Stimulated activated CD4-positive, alpha-beta T cell treated with anti-CD3 and anti-CD28 coated beads, Interleukin-4, amount 100 ng/mL, for 48 hours (primary cell): ENCODE data around the gene RPEL1.
"Not testable (repeated sequence)": the region's sequence is repeated elsewhere in the genome, so short reads cannot be mapped to it uniquely, and the experiment has no call there.

Experiments
- DNase-seq, 2 donors: peaks; one replicate each; pipeline ENCODE4 v3.0.0-alpha.2; 2020; ENCODE audit warnings: low read depth in 2 of 2

RPEL1 gene

DNA sequence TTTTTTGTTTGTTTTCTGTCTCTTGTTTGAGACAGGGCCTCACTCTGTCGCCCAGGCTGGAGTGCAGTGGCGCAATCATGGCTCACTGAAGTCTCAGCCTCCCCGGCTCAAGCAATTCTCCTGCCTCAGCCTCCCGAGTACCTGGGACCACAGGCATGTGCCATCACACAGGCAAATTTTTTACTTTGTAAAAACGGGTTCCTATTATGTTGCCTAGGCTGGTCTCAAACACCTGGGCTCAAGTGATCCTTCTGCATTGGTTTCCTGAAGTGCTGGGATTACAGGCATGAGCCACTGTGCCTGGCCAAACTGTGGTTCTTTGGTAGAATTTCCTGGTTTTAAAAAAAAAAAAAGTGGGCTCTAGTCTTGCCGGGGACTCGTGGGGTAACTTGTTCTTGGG lies at the start of gene RPEL1:
RPEL1 (plus strand) TSS at position 301 of the 400 bp plus-strand sequence. CDS start 110 bp downstream, outside the sequence.
- not testable (repeated sequence) for DNase-seq

DNA sequence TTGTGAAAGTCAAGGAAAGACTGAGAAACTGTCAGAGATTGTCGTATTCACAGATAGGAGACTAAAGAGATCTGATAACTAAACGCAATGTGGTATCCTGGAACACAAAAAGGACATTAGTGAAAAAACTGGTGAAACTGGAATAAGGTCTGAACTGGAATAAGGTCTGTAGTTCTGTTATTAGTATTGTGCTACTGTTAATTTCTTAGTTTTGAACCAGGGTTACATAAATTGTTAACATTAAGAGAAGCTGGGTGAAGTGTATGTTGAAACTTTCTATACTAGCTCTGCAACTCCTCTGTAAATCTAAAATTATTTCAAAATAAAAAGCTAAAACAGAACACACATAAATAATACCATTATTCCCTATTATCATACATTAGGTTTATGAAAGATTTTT lies 49.2 kb upstream of the RPEL1 start:
- no peak for DNase-seq

DNA sequence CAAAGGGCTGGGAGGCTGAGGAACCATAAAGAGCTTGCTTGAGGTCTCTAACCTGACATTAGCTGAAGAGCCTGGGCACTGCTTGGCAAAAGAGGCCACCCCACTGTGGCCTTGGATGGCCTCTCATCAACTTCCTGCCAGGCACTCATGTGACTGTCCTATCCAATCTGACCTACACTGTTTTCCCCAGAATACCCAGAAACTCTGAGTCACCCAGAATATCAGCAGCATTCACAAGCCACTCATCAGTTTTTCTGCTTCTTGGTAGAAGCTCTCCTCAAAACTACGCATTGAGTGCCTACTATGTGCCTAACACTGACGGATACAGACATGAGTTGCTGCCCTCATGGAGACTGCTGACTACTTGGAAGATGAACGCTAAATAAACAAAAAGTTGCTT lies 48.5 kb upstream of the RPEL1 start:
- DNase-seq = peak in 1 of 2 donors; percentile 8

DNA sequence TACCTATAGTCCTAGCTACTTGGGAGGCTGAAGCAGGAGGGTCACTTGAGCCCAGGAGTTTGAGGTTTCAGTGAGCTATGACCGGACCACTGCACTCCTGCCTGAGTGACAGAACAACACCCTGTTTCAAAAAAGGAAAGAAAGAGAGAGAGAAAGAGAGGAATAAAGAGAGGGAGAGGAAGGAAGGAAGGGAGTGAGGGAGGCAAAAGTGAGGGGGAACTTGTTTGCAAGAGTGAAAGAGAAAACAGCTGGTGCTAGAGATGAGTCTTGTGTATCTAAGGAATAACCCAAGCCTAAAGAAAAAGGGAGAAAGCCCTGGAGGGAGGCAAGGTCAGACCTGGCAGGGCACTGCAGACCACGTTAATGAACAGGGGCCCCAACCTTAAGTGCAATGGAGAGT lies 47.8 kb upstream of the RPEL1 start:
- DNase-seq = no peak

DNA sequence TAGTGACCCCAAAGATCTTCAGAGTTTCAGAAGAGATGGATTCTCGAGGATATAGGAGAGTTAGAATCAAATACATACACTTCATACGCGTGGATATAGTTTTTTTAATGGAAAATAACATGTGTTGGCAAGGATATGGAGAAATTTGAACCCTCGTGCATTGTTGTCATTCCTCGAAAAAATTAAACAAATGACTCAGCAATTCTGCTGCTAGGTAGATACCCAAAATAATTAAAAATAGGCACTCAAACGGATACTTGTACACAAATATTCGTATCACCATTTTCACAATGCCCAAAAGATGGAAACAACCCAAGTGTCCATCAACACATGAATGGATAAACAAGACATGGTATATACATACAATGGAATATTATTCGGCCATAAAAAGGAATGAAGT lies 47.0 kb upstream of the RPEL1 start:
- no peak for DNase-seq

DNA sequence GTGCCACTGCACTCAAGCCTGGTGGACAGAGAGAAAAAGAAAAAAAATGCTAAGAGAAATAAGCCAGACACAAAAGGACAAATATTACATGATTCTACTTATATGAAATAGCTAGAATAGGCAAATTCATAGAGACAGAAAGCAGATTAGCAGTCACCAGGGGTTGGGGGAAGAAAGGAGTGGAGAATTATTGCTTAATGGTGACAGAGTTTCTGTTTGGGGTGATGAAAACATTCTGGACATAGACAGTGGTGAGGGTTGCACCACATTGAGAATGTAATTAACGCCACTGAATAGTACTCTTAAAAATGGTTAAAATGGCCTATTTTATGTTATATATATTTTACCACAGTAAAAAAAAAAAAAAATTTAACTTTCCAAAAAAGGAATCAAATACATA lies 46.2 kb upstream of the RPEL1 start:
- DNase-seq = no peak

DNA sequence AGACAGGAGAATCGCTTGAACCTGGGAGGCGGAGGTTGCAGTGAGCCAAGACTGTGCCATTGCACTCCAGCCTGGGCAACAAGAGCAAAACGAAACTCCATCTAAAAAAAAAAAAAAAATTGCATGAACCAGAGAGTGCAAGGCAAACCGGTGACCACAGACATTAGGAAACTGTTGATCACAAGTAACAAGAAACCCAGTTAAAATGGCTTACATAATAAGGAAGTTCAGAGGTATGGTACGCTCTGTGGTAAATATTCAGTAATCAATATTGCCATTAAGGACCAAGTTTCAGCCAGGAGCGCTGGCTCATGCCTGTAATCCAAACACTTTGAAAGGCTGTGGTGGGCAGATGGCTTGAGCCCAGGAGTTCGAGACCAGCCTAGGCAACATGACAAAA lies 43.4 kb upstream of the RPEL1 start:
- no peak for DNase-seq

DNA sequence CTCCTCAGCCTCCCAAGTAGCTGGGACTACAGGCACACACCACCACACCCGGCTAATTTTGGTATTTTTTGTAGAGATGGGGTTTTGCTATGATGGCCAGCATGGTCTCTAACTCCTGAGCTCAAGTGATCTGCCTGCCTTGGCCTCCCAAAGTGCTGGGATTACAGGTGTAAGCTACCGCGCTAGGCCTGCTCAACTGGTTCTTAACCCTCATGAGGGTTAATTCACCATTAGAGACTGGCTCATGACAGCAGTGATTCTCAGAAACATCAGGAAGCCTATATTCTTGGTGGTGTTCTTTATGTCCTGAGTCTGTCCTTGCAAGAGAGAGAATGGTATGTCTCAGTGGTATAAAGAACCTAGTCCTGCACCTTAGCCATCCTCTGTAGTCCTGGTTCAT lies 42.2 kb upstream of the RPEL1 start:
- DNase-seq = no peak

DNA sequence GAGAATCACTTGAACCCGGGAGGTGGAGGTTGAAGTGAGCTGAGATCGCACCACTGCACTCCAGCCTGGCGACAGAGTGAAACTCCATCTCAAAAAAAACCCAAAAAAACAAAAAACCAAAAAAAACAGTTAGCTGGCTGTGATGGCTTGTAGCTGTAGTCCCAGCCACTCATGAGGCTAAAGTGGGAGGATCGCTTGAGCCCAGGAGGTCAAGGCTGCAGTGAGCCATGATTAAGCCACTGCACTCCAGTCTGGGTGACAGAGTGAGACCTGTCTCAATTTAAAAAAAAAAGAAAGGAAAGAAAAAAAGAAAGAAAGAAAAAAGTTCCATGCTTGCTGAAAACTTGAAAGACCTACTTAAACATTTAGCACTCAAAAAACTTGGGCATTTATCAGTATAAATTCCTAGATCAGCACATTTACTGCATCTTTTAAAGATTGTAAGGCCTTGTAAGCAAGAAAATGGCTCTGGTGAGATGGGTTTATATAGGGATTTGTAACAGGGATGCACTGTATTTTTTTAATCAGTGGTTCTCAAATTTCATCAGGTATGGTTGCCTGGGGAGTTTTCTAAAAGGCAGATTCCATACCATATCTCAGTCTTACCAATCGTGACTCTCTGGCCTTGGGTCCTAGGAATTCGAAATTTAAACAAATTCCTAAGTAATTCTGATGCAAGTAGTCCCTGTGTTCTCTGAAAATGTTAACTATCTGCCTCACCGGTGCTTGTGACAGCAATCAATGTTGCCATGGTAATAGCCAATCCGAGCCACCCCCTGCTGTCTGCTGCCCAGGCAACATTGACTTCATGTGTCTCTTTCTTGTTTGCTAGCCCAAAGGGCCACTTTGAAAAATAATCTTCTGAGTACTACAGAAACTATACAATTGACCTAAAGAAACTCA lies 41.1 kb upstream of the RPEL1 start:
- no peak for DNase-seq

DNA sequence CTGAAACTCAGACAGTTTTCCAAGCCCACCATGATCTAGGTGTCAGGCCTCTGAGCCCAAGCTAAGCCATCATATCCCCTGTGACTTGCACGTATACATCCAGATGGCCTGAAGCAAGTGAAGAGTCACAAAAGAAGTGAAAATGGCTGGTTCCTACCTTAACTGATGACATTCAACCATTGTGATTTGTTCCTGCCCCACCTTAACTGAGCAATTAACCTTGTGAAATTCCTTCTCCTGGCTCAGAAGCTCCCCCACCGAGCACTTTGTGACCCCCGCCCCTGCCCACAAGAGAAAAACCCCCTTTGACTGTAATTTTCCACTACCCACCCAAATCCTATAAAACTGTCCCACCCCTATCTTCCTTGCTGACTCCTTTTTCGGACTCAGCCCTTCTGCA lies 40.3 kb upstream of the RPEL1 start:
- DNase-seq = not testable (repeated sequence)

DNA sequence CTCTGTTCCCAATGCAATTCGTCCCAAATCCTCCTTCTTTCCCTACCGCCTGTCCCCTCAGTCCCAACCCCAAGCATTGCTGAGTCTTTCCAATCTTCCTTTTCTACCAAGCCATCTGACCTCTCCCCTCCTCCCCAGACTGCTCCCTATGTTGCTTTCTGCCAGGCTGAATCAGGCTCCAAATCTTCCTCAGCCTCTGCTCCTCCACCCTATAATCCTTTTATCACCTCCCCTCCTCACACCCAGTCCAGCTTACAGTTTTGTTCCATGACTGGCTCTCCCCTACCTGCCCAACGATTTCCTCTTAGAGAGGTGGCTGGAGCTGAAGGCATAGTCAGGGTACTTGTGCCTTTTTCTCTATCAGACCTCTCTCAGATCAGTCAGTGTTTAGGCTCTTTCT lies 39.0 kb upstream of the RPEL1 start:
- DNase-seq = not testable (repeated sequence)

DNA sequence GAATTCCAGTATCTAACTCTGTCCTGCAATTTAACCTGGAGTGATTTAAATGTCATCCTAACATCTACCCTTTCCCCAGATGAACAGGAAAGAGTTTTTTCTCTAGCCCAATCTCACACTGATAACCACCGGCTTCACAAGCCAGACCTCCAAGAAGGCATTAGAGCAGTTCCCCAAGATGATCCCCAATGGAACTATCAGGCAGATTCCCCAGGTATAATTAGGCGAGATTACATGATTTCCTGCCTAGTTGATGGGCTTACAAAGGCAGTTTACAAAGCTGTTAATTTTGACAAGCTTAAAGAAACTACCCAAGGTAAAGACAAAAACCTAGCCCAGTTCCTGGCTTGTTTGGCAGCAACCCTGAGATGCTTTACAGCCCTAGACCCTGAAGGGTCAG lies 38.5 kb upstream of the RPEL1 start:
- no peak for DNase-seq

DNA sequence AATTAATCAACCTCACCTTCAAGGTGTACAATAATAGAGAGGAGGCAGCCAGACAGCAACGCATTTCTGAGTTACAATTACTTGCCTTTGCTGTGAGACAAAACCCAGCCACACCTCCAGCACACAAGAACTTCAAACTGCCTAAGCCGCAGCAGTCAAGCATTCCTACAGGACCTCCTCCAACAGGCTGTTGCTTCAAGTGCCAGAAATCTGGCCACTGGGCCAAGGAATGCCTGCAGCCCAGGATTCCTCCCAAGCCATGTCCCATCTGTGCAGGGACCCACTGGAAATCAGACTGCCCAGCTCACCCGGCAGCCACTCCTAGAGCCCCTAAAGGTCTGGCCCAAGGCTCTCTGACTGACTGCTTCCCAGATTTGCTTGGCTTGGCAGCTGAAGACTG lies 38.0 kb upstream of the RPEL1 start:
- not testable (repeated sequence) for DNase-seq

DNA sequence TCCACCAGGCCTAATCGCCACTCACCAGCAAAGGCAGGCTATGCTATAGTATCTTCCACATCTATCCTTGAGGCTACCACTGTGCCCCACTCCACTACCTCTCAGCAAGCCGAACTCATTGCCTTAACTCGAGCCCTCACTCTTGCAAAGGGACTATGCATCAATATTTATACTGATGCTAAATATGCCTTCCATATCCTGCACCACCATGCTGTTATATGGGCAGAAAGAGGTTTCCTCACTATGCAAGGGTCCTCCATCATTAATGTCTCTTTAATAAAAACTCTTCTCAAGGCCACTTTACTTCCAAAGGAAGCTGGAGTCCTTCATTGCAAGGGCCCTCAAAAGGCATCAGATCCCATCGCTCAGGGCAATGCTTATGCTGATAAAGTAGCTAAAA lies 35.4 kb upstream of the RPEL1 start:
- not testable (repeated sequence) for DNase-seq

DNA sequence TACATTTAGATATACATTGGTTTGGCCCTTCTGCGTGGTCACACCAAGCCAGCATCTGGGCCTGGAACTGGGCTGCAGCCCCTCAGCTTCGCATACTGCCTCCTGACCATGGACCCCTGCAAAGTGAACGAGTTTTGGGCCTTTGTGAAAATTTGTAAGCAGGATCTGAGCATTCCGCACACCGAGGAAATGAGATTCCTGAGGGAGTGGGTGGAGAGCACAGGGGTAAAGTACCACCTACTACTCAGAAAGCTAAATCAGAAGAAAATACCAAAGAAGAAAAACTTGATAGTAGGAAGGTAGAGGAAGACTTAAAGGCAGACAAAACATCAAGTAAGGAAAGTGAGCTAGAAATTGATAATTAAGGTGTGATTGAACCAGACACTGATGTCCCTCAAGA lies 30.1 kb upstream of the RPEL1 start:
- DNase-seq = no peak

DNA sequence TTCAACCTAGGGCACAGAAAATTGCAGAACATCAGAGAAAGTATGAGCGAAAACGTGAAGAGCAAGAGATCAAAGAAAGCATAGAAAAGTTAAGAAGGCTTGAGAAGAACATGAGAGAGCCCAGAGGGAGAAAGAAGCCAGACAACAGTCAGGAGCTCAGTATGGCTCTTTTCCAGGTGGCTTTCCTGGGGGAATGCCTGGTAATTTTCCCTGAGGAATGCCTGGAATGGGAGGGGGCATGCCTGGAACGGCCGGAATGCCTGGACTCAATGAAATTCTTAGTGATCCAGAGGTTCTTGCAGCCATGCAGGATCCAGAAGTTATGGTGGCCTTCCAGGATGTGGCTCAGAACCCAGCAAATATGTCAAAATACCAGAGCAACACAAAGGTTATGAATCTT lies 29.3 kb upstream of the RPEL1 start:
- not testable (repeated sequence) for DNase-seq

DNA sequence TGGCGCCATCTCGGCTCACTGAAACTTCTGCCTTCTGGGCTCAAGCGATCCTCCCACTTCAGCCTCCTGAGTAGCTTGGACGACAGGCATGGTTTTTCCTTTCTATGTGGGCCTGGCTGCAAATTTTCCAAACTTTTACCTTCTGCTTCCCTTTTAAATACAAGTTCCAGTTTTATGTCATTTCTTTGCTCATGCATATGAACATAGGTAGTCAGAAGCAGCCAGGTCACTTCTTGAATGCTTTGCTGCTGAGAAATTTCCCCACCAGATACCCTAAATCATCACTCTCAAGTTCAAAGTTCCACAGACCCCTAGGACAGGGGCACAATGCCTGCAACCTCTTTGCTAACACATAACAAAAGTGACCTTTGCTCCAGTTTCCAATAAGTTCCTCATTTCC lies 21.6 kb upstream of the RPEL1 start:
- DNase-seq = no peak

DNA sequence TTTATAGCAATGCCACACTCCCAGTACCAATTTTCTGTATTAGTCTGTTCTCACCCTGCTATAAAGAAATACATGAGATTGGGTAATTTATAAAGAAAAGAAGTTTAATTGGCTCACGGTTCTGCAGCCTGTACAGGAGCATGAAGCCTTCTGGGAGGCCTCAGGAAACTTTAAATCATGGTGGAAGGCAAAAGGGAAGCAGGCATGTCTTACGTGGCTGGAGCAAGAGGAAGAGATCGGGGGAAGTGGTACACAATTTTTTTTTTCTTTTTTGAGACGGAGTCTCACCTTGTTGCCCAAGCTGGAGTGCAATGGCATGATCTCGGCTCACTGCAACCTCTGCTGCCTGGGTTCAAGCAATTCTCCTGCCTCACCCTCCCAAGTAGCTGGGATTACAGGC lies 21.0 kb upstream of the RPEL1 start:
- DNase-seq = not testable (repeated sequence)

DNA sequence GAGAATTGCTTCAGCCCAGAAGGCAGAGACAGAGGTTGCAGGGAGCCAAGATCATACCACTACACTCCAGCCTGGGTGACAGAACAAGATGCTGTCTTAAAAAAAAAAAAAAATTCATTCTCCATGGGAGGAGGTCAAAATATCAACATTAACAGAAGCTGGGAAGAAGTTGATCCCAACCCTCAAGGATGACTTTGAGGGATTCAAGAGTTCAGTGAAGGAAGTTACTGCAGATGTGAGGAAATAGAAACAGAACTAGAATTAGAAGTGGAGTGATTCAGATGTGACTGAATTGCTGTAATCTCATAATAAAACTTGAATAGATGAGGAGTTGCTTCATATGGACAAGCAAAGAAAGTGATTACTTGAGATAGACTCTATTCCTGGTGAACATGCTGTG lies 19.7 kb upstream of the RPEL1 start:
- no peak for DNase-seq

DNA sequence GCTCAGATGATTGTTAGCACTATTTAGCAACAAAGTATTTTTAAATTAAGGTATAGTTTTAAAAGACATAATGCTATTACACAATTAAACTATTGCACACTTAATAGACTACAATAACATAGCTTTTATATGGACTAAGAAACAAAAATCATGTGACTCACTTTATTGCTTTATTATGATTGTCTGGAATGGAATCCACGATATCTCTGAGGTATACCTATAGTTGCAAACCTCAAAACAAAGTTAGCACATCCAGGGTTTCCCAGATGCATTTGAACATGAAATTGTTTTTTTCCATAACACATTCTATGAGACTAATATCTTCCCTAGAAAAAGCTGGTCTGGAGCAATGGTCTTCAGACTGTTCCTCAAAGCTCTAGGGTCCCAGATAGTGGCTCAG lies 18.3 kb upstream of the RPEL1 start:
- DNase-seq = no peak

DNA sequence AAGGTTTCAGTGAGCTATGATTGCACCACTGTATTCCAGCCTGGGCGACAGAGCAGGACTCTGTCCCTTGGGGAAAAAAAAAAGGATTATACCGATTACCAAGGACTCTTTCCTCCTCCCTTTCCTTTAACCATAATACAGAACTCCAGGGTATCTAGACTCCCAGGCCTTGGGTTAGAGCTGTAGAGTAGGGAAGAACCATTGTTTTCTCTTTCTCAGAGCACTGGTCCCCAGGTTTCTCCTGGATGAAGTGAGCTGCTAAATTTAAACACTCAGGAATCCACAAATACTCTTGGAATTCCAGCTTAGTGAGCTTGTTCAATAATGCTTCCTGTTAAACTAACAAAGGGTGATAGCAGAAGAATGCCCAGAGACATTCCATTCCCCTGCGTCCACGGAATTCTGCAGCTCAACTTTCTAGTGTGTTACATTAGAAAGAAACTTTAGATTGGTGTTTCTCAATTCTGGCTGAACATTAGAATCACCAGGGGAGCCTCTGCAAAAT lies 14.6 kb upstream of the RPEL1 start:
- no peak for DNase-seq

DNA sequence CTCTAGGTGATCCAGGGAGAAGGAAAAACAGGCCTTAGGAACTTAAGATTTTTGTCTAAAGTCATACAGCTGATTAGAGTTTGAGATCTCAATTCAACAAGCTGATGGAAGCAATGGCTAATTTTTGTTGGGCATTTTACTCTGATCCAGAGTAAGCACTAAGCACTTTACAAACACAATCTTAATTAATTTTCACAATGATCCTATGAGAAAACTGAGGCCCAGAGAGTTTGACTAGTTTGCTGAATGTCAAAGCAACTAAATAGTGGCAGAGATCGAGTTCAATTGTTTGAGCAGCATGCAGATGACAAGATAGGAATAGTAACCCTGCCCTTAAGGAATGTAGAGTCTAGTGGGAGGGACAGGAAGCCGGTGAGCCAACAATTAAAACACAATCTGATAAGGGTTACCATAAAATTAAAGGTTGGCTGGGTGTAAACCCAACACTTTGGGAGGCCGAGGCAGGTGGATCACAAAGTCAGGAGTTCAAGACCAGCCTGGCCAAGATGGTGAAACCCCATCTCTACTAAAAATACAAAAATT lies 13.5 kb upstream of the RPEL1 start:
- no peak for DNase-seq

DNA sequence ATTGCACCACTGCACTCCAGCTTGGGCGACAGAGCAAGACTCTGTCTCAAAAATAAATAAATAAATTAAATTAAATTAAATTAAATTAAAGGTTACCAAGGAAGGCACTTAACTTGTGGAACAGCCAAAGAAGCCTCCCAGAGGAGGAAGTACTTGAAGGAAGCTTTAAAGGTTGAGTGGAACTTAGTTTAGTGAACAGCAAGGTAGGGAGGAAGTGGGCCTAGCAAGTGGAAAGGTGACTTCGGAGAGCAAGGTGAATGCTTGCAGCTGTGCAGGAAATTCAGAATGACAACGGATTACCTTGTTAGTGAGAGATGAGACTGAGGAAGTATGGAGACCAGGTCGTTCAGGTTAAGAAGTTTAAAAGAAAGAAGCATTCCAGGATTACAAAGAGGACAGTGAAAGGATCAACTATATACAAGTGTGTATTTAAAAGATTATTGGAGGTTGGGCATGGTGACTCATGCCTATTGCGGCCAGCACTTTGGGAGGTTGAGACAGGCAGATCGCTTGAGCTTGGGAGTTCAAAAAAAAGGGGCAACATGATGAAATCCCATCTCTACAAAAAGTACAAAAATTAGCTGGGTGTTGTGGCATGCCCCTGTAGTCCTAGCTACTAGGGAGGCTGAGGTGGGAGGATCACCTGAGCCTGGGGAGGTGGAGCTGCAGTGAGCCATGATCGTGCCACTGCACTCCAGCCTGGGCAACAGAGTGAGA lies 12.8 kb upstream of the RPEL1 start:
- DNase-seq = no peak
